Stimulated activated effector memory CD8-positive, alpha-beta T cell treated with anti-CD3 and anti-CD28 coated beads, Interleukin-12 subunit alpha, Interleukin-12 subunit beta, amount 100 ng/mL, for 72 hours (primary cell): ENCODE measurements around the gene ALOX12.

Experiments used
- ATAC-seq: fragments of 150-1000 bp; cut with Tn5 transposase; 2 replicates; pipeline ENCODE4 v1.10.0; 2021
- DNase-seq, 2 donors: peaks; one replicate each; pipeline ENCODE4 v3.0.0; 2021 to 2022; ENCODE audit warnings: low spot score in 2 of 2
- H3K27ac Mint-ChIP-seq: one replicate; pipeline ENCODE4 v1.8.0; 2022; ENCODE audit warnings: mild to moderate bottlenecking, mixed read lengths
- H3K36me3 Mint-ChIP-seq: one replicate; pipeline ENCODE4 v1.8.0; 2022; ENCODE audit warnings: mild to moderate bottlenecking, mixed read lengths
- H3K4me1 Mint-ChIP-seq: one replicate; pipeline ENCODE4 v1.8.0; 2022; ENCODE audit warnings: mixed read lengths
- H3K4me3 Mint-ChIP-seq: one replicate; pipeline ENCODE4 v1.8.0; 2022; ENCODE audit warnings: mild to moderate bottlenecking, mixed read lengths
- H3K9me3 Mint-ChIP-seq: one replicate; pipeline ENCODE4 v1.8.0; 2022; ENCODE audit warnings: mixed read lengths

The ALOX12 gene

GRCh38 chr17:6994666-6995256 is 1.1 kb upstream of the ALOX12 start:
- ATAC-seq (no peak), DNase-seq (no peak)
- no peak overlapping the region for H3K4me3 Mint-ChIP-seq
- peaks cover 49% of the 10 kb centered on the region for H3K36me3 Mint-ChIP-seq
- H3K27ac Mint-ChIP-seq, result no peak overlapping the region
- H3K4me1 Mint-ChIP-seq, result peaks cover 12% of the 10 kb centered on the region
- no peaks in the 10 kb centered on the region for H3K9me3 Mint-ChIP-seq

GRCh38 chr17:6996256-6997011 is 585 bp downstream of the ALOX12 start:
- H3K36me3 Mint-ChIP-seq, result peaks cover 66% of the 10 kb centered on the region
- no peak for ATAC-seq
- no peak overlapping the region for H3K4me3 Mint-ChIP-seq
- no peak for DNase-seq
- peak overlapping the region; percentile 7 for H3K27ac Mint-ChIP-seq
- no peaks in the 10 kb centered on the region for H3K9me3 Mint-ChIP-seq
- peaks cover 17% of the 10 kb centered on the region for H3K4me1 Mint-ChIP-seq

GRCh38 chr17:6997171-6997570 is 1.3 kb downstream of the ALOX12 start:
- no peak for ATAC-seq
- peaks cover 24% of the 10 kb centered on the region for H3K4me1 Mint-ChIP-seq

GRCh38 chr17:6998855-6999508 is 3.1 kb downstream of the ALOX12 start:
- no peak for ATAC-seq
- Mint-ChIP-seq H3K4me1 (peaks cover 26% of the 10 kb centered on the region), H3K4me3 (no peak overlapping the region), H3K27ac (peak overlapping the region; percentile 62), H3K9me3 (no peaks in the 10 kb centered on the region), H3K36me3 (peaks cover 87% of the 10 kb centered on the region)
- DNase-seq, result no peak

More at GRCh38 chr17:6997171-6997570, 1.3 kb downstream of the ALOX12 start:
- Mint-ChIP-seq H3K9me3 (no peaks in the 10 kb centered on the region), H3K4me3 (no peak overlapping the region), H3K27ac (peak overlapping the region; percentile 7), H3K36me3 (peaks cover 73% of the 10 kb centered on the region)
- DNase-seq, result no peak

DNA sequence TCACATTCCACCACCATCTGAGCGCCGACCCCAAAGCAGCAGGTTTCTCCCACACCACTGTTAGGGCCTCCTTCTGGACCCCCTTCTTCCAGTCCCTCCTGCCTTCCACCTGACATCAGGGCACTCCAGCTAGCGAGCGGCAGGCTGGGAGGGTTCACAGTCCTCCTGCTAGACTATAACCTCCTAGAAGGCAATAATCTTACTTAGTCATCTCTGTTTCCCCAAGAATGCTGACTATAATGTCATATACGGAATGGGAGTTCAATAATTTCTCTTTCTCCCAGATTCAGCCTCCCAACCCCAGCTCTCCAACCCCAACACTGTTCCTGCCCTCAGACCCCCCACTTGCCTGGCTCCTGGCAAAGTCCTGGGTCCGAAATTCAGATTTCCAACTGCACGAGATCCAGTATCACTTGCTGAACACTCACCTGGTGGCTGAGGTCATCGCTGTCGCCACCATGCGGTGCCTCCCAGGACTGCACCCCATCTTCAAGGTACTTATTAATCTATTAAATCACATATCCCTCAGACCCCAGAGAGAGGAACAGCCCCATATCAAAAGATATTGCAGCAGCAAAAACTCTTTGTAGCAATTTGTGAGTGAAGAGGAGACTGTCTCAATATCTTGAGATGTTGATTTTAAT is 5.6 kb downstream of the ALOX12 start:
- H3K4me1 Mint-ChIP-seq, result peaks cover 32% of the 10 kb centered on the region
- ATAC-seq (no peak), DNase-seq (peak in 1 of 2 donors; percentile 41)
- H3K27ac Mint-ChIP-seq, result peak overlapping the region; percentile 60
- no peaks in the 10 kb centered on the region for H3K9me3 Mint-ChIP-seq
- H3K4me3 Mint-ChIP-seq, result no peak overlapping the region
- peaks cover 87% of the 10 kb centered on the region for H3K36me3 Mint-ChIP-seq

DNA sequence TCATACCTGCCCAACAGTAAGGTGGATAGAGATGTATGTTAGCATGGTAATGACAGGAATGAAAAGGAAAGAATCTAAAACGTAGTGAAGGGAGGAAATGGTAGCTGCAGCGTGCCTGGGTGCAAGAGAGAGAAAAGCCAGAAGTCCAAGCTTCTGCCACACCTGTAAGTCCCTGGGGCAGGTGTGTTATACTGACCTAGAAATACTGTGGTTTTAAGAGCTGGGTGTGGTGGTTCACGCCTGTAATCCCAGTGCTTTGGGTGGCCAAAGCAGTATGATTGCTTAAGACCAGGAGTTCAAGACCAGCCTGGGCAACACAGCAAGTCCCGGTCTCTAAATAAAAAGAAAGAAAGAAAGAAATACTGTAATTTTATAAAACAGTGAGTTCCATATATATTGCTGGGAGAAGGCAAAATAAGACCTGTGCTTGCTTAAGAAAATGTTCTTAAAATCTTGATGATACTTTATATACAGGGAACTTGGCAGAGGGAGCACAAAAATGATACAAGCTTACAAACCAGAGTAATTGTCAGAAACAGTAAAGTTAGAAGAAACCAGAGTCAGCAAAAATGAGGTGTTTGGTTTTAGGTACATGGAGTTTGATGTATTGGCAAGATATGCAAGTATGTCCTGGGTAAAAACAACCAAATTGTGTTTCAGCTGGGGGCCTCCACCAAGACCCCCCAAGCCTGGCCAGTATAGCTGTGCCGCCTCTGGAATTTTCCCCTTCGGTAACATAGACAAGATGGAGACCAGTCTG is 6.6 kb downstream of the ALOX12 start:
- no peak overlapping the region for H3K4me3 Mint-ChIP-seq
- peaks cover 36% of the 10 kb centered on the region for H3K4me1 Mint-ChIP-seq
- peak overlapping the region; percentile 60 for H3K27ac Mint-ChIP-seq
- no peak for DNase-seq
- peaks cover 87% of the 10 kb centered on the region for H3K36me3 Mint-ChIP-seq
- no peak for ATAC-seq
- H3K9me3 Mint-ChIP-seq, result no peaks in the 10 kb centered on the region

- Mint-ChIP-seq H3K4me1 (peaks cover 37% of the 10 kb centered on the region), H3K4me3 (no peak overlapping the region), H3K27ac (no peak overlapping the region), H3K9me3 (no peaks in the 10 kb centered on the region), H3K36me3 (peaks cover 81% of the 10 kb centered on the region)
- no peak for DNase-seq
- ATAC-seq, result no peak
Measured at GRCh38 chr17:7003745-7004144, 7.9 kb downstream of the ALOX12 start.

- peaks cover 80% of the 10 kb centered on the region for H3K36me3 Mint-ChIP-seq
- peak; percentile 97 for ATAC-seq
- peaks cover 38% of the 10 kb centered on the region for H3K4me1 Mint-ChIP-seq
Measured at GRCh38 chr17:7004398-7005253, 8.8 kb downstream of the ALOX12 start.

DNA sequence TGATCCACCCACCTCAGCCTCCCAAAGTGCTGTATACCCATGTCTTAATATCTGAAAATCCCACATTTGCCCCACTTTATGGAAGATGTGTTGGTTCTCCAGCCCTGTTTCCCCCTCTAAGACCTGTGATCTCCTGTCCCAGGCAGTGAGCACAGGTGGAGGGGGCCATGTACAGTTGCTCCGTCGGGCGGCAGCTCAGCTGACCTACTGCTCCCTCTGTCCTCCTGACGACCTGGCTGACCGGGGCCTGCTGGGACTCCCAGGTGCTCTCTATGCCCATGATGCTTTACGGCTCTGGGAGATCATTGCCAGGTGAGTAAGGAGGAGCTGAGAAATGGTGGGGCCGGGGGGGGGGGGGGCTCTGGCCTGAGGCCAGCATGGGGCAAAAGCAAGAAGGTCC is 9.9 kb downstream of the ALOX12 start:
- no peak for DNase-seq
- peaks cover 46% of the 10 kb centered on the region for H3K4me1 Mint-ChIP-seq
- no peak overlapping the region for H3K27ac Mint-ChIP-seq
- ATAC-seq, result no peak
- H3K4me3 Mint-ChIP-seq, result no peak overlapping the region
- H3K9me3 Mint-ChIP-seq, result no peaks in the 10 kb centered on the region
- H3K36me3 Mint-ChIP-seq, result peaks cover 72% of the 10 kb centered on the region

More at GRCh38 chr17:7004398-7005253, 8.8 kb downstream of the ALOX12 start:
- peak; percentile 38 to 71 for DNase-seq
- Mint-ChIP-seq H3K4me3 (no peak overlapping the region), H3K27ac (no peak overlapping the region), H3K9me3 (no peaks in the 10 kb centered on the region)

GRCh38 chr17:7007143-7007542 is 11.3 kb downstream of the ALOX12 start:
- no peaks in the 10 kb centered on the region for H3K9me3 Mint-ChIP-seq
- H3K36me3 Mint-ChIP-seq, result peaks cover 62% of the 10 kb centered on the region
- H3K27ac Mint-ChIP-seq, result peak overlapping the region; percentile 63
- DNase-seq, result no peak
- peaks cover 40% of the 10 kb centered on the region for H3K4me1 Mint-ChIP-seq
- no peak overlapping the region for H3K4me3 Mint-ChIP-seq
- no peak for ATAC-seq

- peaks cover 40% of the 10 kb centered on the region for H3K4me1 Mint-ChIP-seq
- no peaks in the 10 kb centered on the region for H3K9me3 Mint-ChIP-seq
- DNase-seq, result no peak
- no peak for ATAC-seq
- peak overlapping the region; percentile 56 for H3K27ac Mint-ChIP-seq
- H3K4me3 Mint-ChIP-seq, result peak overlapping the region; percentile 97
- H3K36me3 Mint-ChIP-seq, result peaks cover 68% of the 10 kb centered on the region
Measured at GRCh38 chr17:7010523-7010922, 14.7 kb downstream of the ALOX12 start.

DNA sequence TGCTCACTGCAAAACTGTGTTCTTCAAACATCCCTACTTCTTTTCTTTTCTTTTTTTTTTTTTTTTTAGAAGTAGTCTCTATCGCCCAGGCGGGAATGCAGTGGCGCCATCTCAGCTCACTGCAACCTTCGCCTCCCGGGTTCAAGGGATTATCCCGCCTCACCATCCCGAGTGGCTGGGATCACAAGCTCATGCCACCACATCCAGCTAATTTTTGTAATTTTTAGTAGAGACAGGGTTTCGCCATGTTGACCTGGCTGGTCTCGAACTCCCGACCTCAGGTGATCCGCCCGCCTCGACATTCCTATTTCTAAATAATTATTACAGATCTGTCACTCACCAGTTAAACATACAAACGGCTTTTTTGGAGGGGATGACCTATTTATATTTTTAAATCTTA is 15.6 kb downstream of the ALOX12 start:
- Mint-ChIP-seq H3K36me3 (peaks cover 74% of the 10 kb centered on the region), H3K9me3 (no peaks in the 10 kb centered on the region), H3K4me1 (peaks cover 44% of the 10 kb centered on the region), H3K4me3 (peak overlapping the region; percentile 97), H3K27ac (peak overlapping the region; percentile 99)
- ATAC-seq (no peak), DNase-seq (no peak)

GRCh38 chr17:7011942-7012254 is 16.0 kb downstream of the ALOX12 start:
- Mint-ChIP-seq H3K9me3 (no peaks in the 10 kb centered on the region), H3K4me1 (peaks cover 44% of the 10 kb centered on the region), H3K27ac (peak overlapping the region; percentile 99), H3K36me3 (peaks cover 74% of the 10 kb centered on the region), H3K4me3 (peak overlapping the region; percentile 97)
- DNase-seq (no peak), ATAC-seq (no peak)

GRCh38 chr17:7014261-7014994 is 18.6 kb downstream of the ALOX12 start:
- Mint-ChIP-seq H3K36me3 (peaks cover 67% of the 10 kb centered on the region), H3K4me3 (peak overlapping the region; percentile 97), H3K27ac (peak overlapping the region; percentile 99), H3K9me3 (no peaks in the 10 kb centered on the region), H3K4me1 (peaks cover 60% of the 10 kb centered on the region)
- peak; percentile 98 for DNase-seq
- ATAC-seq, result peak; percentile 92
